ENCODE measurements around the gene HAGHL.

The HAGHL gene

GRCh38 chr16:693364-693763 is 33.5 kb upstream of the HAGHL start:
- no peaks in the 10 kb centered on the region for H3F3A ChIP-seq (ENCODE audit: insufficient read depth, low read length)
- no peak overlapping the region; the same call in 1 of the 2 replicates for H3K9ac ChIP-seq (ENCODE audit: low read length)
- H3K4me1 ChIP-seq (ENCODE audit: insufficient read depth, low read length, severe bottlenecking): peaks cover 41% of the 10 kb centered on the region
- H3K79me2 ChIP-seq (ENCODE audit: insufficient read depth, low read length): no peaks in the 10 kb centered on the region
- H3K27ac ChIP-seq (ENCODE audit: low read depth, low read length, poor library complexity, severe bottlenecking): no peak overlapping the region
- no peaks in the 10 kb centered on the region for H3K9me3 ChIP-seq (ENCODE audit: low read length)
- no peaks in the 10 kb centered on the region for H4K20me1 ChIP-seq (ENCODE audit: insufficient read depth, low read length)
- no peak overlapping the region for H2AFZ ChIP-seq (ENCODE audit: low read length)
- peak overlapping the region; percentile 94 for H3K4me2 ChIP-seq (ENCODE audit: low read length)
- H3K9me2 ChIP-seq (ENCODE audit: low read depth, low read length): no peaks in the 10 kb centered on the region
- H3K27me3 ChIP-seq (ENCODE audit: insufficient read depth, low read length): no peaks in the 10 kb centered on the region; the same call in 1 of the 2 replicates
- TF ChIP-seq, protein P1, sequence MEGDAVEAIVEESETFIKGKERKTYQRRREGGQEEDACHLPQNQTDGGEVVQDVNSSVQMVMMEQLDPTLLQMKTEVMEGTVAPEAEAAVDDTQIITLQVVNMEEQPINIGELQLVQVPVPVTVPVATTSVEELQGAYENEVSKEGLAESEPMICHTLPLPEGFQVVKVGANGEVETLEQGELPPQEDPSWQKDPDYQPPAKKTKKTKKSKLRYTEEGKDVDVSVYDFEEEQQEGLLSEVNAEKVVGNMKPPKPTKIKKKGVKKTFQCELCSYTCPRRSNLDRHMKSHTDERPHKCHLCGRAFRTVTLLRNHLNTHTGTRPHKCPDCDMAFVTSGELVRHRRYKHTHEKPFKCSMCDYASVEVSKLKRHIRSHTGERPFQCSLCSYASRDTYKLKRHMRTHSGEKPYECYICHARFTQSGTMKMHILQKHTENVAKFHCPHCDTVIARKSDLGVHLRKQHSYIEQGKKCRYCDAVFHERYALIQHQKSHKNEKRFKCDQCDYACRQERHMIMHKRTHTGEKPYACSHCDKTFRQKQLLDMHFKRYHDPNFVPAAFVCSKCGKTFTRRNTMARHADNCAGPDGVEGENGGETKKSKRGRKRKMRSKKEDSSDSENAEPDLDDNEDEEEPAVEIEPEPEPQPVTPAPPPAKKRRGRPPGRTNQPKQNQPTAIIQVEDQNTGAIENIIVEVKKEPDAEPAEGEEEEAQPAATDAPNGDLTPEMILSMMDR (IDR thresholded peaks at IDR 0.05; ENCODE audit: low read length): no peak
- TF ChIP-seq EZH2 (IDR thresholded peaks at IDR 0.05; ENCODE audit: borderline replicate concordance, low read length): no peak
- peak overlapping the region; percentile 70 for H3K4me3 ChIP-seq (ENCODE audit: low read depth, low read length, poor library complexity, severe bottlenecking)
- H3K36me3 ChIP-seq (ENCODE audit: insufficient read depth, low read length): no peaks in the 10 kb centered on the region

- peak overlapping the region; percentile 94 for H3K4me2 ChIP-seq (ENCODE audit: low read length)
- H3F3A ChIP-seq (ENCODE audit: insufficient read depth, low read length): no peaks in the 10 kb centered on the region
- H3K4me1 ChIP-seq (ENCODE audit: insufficient read depth, low read length, severe bottlenecking): peaks cover 37% of the 10 kb centered on the region
- H3K27ac ChIP-seq (ENCODE audit: low read depth, low read length, poor library complexity, severe bottlenecking): no peak overlapping the region
- no peaks in the 10 kb centered on the region for H3K9me3 ChIP-seq (ENCODE audit: low read length)
- no peaks in the 10 kb centered on the region; the same call in 1 of the 2 replicates for H3K27me3 ChIP-seq (ENCODE audit: insufficient read depth, low read length)
- no peak overlapping the region for H2AFZ ChIP-seq (ENCODE audit: low read length)
- no peak overlapping the region; the same call in 1 of the 2 replicates for H3K9ac ChIP-seq (ENCODE audit: low read length)
- no peaks in the 10 kb centered on the region for H3K9me2 ChIP-seq (ENCODE audit: low read depth, low read length)
- TF ChIP-seq, protein P1 (IDR thresholded peaks at IDR 0.05; ENCODE audit: low read length): no peak
- no peak for TF ChIP-seq EZH2 (IDR thresholded peaks at IDR 0.05; ENCODE audit: borderline replicate concordance, low read length)
- no peaks in the 10 kb centered on the region for H3K36me3 ChIP-seq (ENCODE audit: insufficient read depth, low read length)
- peak overlapping the region; percentile 70 for H3K4me3 ChIP-seq (ENCODE audit: low read depth, low read length, poor library complexity, severe bottlenecking)
- no peaks in the 10 kb centered on the region for H3K79me2 ChIP-seq (ENCODE audit: insufficient read depth, low read length)
- no peaks in the 10 kb centered on the region for H4K20me1 ChIP-seq (ENCODE audit: insufficient read depth, low read length)
Measured at GRCh38 chr16:693766-694165, 33.1 kb upstream of the HAGHL start.

- Histone ChIP-seq H3K9me3 (ENCODE audit: low read length) (no peaks in the 10 kb centered on the region), H3K9me2 (ENCODE audit: low read depth, low read length) (no peaks in the 10 kb centered on the region), H4K20me1 (ENCODE audit: insufficient read depth, low read length) (no peaks in the 10 kb centered on the region), H3K9ac (ENCODE audit: low read length) (peak overlapping the region; percentile 67), H3K36me3 (ENCODE audit: insufficient read depth, low read length) (no peaks in the 10 kb centered on the region), H3K27ac (ENCODE audit: low read depth, low read length, poor library complexity, severe bottlenecking) (no peak overlapping the region), H3F3A (ENCODE audit: insufficient read depth, low read length) (no peaks in the 10 kb centered on the region), H3K4me2 (ENCODE audit: low read length) (peak overlapping the region; percentile 94), H3K27me3 (ENCODE audit: insufficient read depth, low read length) (no peaks in the 10 kb centered on the region; the same call in 1 of the 2 replicates), H3K79me2 (ENCODE audit: insufficient read depth, low read length) (no peaks in the 10 kb centered on the region), H3K4me3 (ENCODE audit: low read depth, low read length, poor library complexity, severe bottlenecking) (peak overlapping the region; percentile 70), H2AFZ (ENCODE audit: low read length) (no peak overlapping the region), H3K4me1 (ENCODE audit: insufficient read depth, low read length, severe bottlenecking) (peaks cover 31% of the 10 kb centered on the region)
- TF ChIP-seq, protein P1 (IDR thresholded peaks at IDR 0.05; ENCODE audit: low read length): no peak
Measured at GRCh38 chr16:694187-694862, 32.6 kb upstream of the HAGHL start.

All from OCI-LY1 (cell line).